KMS-11 (cell line): ENCODE data around the gene CLTCL1.

ENCODE experiments used
- H2AFZ ChIP-seq: fragments of 200-600 bp; sonication (generic); 2 replicates; pipeline ENCODE4 v1.6.1; 2016; ENCODE audit warnings: antibody characterized with exemption, mixed run types, low read depth
- H3K27ac ChIP-seq: fragments of 200-600 bp; sonication (generic); 2 replicates; pipeline ENCODE4 v1.6.1; 2016; ENCODE audit warnings: mild to moderate bottlenecking, mixed run types
- H3K27me3 ChIP-seq: fragments of 200-600 bp; sonication (generic); 2 replicates; pipeline ENCODE4 v1.6.1; 2017; ENCODE audit warnings: mild to moderate bottlenecking, low read depth, mixed run types, moderate library complexity; ENCODE audit not compliant: insufficient read depth
- H3K36me3 ChIP-seq: fragments of 200-600 bp; sonication (generic); 2 replicates; pipeline ENCODE4 v1.6.1; 2017; ENCODE audit warnings: mild to moderate bottlenecking, mixed run types; ENCODE audit not compliant: insufficient read depth
- H3K4me1 ChIP-seq: fragments of 200-600 bp; sonication (generic); 2 replicates; pipeline ENCODE4 v1.6.1; 2016; ENCODE audit warnings: mild to moderate bottlenecking, low read depth, mixed run types; ENCODE audit not compliant: poor library complexity, severe bottlenecking
- H3K4me2 ChIP-seq: fragments of 200-600 bp; sonication (generic); 2 replicates; pipeline ENCODE4 v1.7.0; 2016; ENCODE audit warnings: mild to moderate bottlenecking, mixed run types
- H3K4me3 ChIP-seq: fragments of 200-600 bp; sonication (generic); IDR thresholded peaks from 2 replicates; pipeline ENCODE4 v1.6.1; 2017; ENCODE audit warnings: low read depth, low read length, mixed read lengths; ENCODE audit not compliant: insufficient read depth
- H3K79me2 ChIP-seq: fragments of 200-600 bp; sonication (generic); 2 replicates; pipeline ENCODE4 v1.6.1; 2016; ENCODE audit warnings: low read depth, mixed run types; ENCODE audit not compliant: insufficient read depth
- H3K9ac ChIP-seq: fragments of 200-600 bp; sonication (generic); 2 replicates; pipeline ENCODE4 v1.6.1; 2016; ENCODE audit warnings: mild to moderate bottlenecking, mixed run types
- H4K20me1 ChIP-seq: fragments of 200-600 bp; sonication (generic); 2 replicates; pipeline ENCODE4 v1.6.1; 2016; ENCODE audit warnings: mild to moderate bottlenecking, mixed run types; ENCODE audit not compliant: insufficient read depth
- CTCF ChIP-seq: fragments of 200-600 bp; sonication (generic); conservative IDR thresholded peaks from 2 replicates; pipeline ENCODE4 v1.6.1; 2017; ENCODE audit warnings: low read depth, mild to moderate bottlenecking, antibody characterized with exemption, low read length, moderate library complexity, mixed read lengths

Gene CLTCL1

GRCh38 chr22:19132153-19132552 is 159.4 kb downstream of the CLTCL1 start:
- Histone ChIP-seq H3K27ac (no peak overlapping the region), H3K27me3 (no peaks in the 10 kb centered on the region), H4K20me1 (no peaks in the 10 kb centered on the region), H3K4me2 (no peak overlapping the region), H2AFZ (no peak overlapping the region), H3K79me2 (no peaks in the 10 kb centered on the region), H3K4me1 (no peaks in the 10 kb centered on the region), H3K36me3 (no peaks in the 10 kb centered on the region), H3K4me3 (no peak overlapping the region), H3K9ac (no peak overlapping the region)
- TF ChIP-seq CTCF, result no peak

- H3K36me3 ChIP-seq, result no peaks in the 10 kb centered on the region
- no peak overlapping the region for H3K4me2 ChIP-seq
- no peaks in the 10 kb centered on the region for H3K27me3 ChIP-seq
- H3K27ac ChIP-seq, result no peak overlapping the region
- no peaks in the 10 kb centered on the region for H4K20me1 ChIP-seq
- no peak overlapping the region for H3K4me3 ChIP-seq
- H2AFZ ChIP-seq, result no peak overlapping the region
- no peaks in the 10 kb centered on the region for H3K79me2 ChIP-seq
- no peak for TF ChIP-seq CTCF
- no peaks in the 10 kb centered on the region for H3K4me1 ChIP-seq
- H3K9ac ChIP-seq, result no peak overlapping the region
Measured at GRCh38 chr22:19131685-19132015, 159.9 kb downstream of the CLTCL1 start.

GRCh38 chr22:19130959-19131684 is 160.4 kb downstream of the CLTCL1 start, which contains the start of gene TSSK2:
TSS of gene TSSK2 (plus strand) at chr22:19131308. CDS start at chr22:19131400, 92 bp downstream.
- Histone ChIP-seq H3K27me3 (no peaks in the 10 kb centered on the region), H3K27ac (no peak within 1 kb of the TSS), H2AFZ (no peak within 1 kb of the TSS), H3K79me2 (no peaks in the 10 kb centered on the region), H3K4me1 (no peaks in the 10 kb centered on the region), H3K4me3 (no peak within 1 kb of the TSS), H3K36me3 (no peaks in the 10 kb centered on the region), H3K4me2 (no peak within 1 kb of the TSS), H4K20me1 (no peaks in the 10 kb centered on the region), H3K9ac (no peak within 1 kb of the TSS)
- no peak for TF ChIP-seq CTCF

GRCh38 chr22:19129871-19130270 is 161.6 kb downstream of the CLTCL1 start:
- H3K36me3 ChIP-seq, result no peaks in the 10 kb centered on the region
- H3K27ac ChIP-seq, result no peak overlapping the region
- H2AFZ ChIP-seq, result no peak overlapping the region
- H4K20me1 ChIP-seq, result no peaks in the 10 kb centered on the region
- no peak overlapping the region for H3K4me2 ChIP-seq
- H3K27me3 ChIP-seq, result no peaks in the 10 kb centered on the region
- H3K9ac ChIP-seq, result no peak overlapping the region
- TF ChIP-seq CTCF, result no peak
- no peaks in the 10 kb centered on the region for H3K79me2 ChIP-seq
- no peaks in the 10 kb centered on the region for H3K4me1 ChIP-seq
- no peak overlapping the region for H3K4me3 ChIP-seq
